ENCODE results near the gene GMDS.

GMDS gene

DNA sequence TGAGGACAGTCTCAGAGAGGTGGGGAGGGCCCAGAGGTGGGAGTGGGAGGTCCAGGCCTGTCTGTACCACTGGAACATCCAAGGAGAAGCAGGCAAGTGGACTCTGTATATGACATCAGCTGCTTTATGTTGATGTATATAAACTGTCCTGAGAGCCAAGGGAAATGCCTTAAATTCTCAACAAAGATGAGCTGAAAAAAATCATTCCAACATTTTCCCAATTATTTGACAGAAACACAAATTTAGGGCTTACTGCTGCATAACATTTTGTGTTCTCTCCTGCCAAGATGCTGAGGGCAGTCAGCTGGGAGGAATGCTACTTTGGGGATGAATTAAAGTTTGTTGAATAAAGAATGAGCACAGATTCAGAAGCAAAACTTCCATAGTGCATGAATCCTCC lies 582.9 kb downstream of the GMDS start:
- POLR2A ChIA-PET = no interaction called here
- peaks cover 0 to 8% (median 0%) of the 10 kb centered on the region in 5 experiments for H3K9me3 ChIP-seq (ENCODE audit: control extremely low read depth in 1 of 5, control insufficient read depth in 4 of 5, insufficient read depth in 2 of 5, low read depth in 1 of 5, low read length in 4 of 5)
- H3K36me3 ChIP-seq (ENCODE audit: control insufficient read depth in 4 of 4, insufficient read depth in 4 of 4, low read length in 3 of 4) = peaks cover 0 to 4% (median 0%) of the 10 kb centered on the region in 4 experiments
- H3K27ac ChIP-seq (ENCODE audit: insufficient read depth in 1 of 2, low read depth in 1 of 2, low read length in 2 of 2, poor library complexity in 1 of 2, severe bottlenecking in 2 of 2) = no peak overlapping the region
- CTCF ChIA-PET = interaction anchor here (1.3 kb wide), 1 partner anchor 9 kb away, joined by 3 read pairs; no protein-coding TSS in a partner anchor
- peaks cover 0 to 12% (median 4%) of the 10 kb centered on the region in 4 experiments for H3K4me1 ChIP-seq (ENCODE audit: control extremely low read depth in 1 of 4, control insufficient read depth in 4 of 4, insufficient read depth in 4 of 4, low read length in 3 of 4)
- H3K27me3 ChIP-seq (replicated peaks in 2 of 5; ENCODE audit: control insufficient read depth in 4 of 5, insufficient read depth in 5 of 5, low read length in 4 of 5) = no peaks in the 10 kb centered on the region
- DNase-seq = no peak
- no peak overlapping the region for H3K4me3 ChIP-seq (ENCODE audit: control insufficient read depth in 1 of 7, extremely low read depth in 1 of 7, insufficient read depth in 4 of 7, low read depth in 2 of 7, low read length in 6 of 7)

DNA sequence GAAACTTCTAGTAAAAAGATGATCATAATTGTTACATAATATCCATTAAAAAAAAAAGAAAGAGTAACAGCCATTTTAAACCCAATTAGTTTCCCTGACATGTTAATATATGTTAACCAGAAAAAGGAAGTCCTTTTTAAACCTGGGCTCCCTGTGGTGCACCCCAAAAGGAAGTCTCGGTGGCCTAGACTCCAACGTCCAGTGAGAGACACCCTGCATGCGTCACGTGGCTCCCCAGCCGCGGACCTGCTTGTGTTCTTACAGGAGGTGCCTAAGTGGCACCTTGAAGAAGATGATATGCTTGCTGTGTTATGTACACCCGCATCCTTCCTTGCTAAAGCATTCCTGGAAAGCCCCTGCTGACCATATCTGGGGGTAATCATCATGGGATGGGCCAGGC lies 585.6 kb downstream of the GMDS start:
- Histone ChIP-seq H3K4me1 (ENCODE audit: control extremely low read depth in 1 of 4, control insufficient read depth in 4 of 4, insufficient read depth in 4 of 4, low read length in 3 of 4) (peaks cover 0 to 8% (median 4%) of the 10 kb centered on the region in 4 experiments), H3K9me3 (ENCODE audit: control extremely low read depth in 1 of 5, control insufficient read depth in 4 of 5, insufficient read depth in 2 of 5, low read depth in 1 of 5, low read length in 4 of 5) (peaks cover 0 to 8% (median 0%) of the 10 kb centered on the region in 5 experiments), H3K36me3 (ENCODE audit: control insufficient read depth in 4 of 4, insufficient read depth in 4 of 4, low read length in 3 of 4) (peaks cover 0 to 4% (median 0%) of the 10 kb centered on the region in 4 experiments), H3K27me3 (replicated peaks in 2 of 5; ENCODE audit: control insufficient read depth in 4 of 5, insufficient read depth in 5 of 5, low read length in 4 of 5) (no peaks in the 10 kb centered on the region), H3K4me3 (ENCODE audit: control insufficient read depth in 1 of 7, extremely low read depth in 1 of 7, insufficient read depth in 4 of 7, low read depth in 2 of 7, low read length in 6 of 7) (no peak overlapping the region), H3K27ac (ENCODE audit: insufficient read depth in 1 of 2, low read depth in 1 of 2, low read length in 2 of 2, poor library complexity in 1 of 2, severe bottlenecking in 2 of 2) (no peak overlapping the region)
- ChIA-PET POLR2A (no interaction called here), CTCF (interaction anchor here (0.9 kb wide), 1 partner anchor 136 kb away, joined by 3 read pairs; no protein-coding TSS in a partner anchor)
- WGBS (ENCODE audit: insufficient coverage) = 0% methylated on average over 2 of the region's 7 CpGs
- DNase-seq = peak; percentile 5 to 70 (median 58)

DNA sequence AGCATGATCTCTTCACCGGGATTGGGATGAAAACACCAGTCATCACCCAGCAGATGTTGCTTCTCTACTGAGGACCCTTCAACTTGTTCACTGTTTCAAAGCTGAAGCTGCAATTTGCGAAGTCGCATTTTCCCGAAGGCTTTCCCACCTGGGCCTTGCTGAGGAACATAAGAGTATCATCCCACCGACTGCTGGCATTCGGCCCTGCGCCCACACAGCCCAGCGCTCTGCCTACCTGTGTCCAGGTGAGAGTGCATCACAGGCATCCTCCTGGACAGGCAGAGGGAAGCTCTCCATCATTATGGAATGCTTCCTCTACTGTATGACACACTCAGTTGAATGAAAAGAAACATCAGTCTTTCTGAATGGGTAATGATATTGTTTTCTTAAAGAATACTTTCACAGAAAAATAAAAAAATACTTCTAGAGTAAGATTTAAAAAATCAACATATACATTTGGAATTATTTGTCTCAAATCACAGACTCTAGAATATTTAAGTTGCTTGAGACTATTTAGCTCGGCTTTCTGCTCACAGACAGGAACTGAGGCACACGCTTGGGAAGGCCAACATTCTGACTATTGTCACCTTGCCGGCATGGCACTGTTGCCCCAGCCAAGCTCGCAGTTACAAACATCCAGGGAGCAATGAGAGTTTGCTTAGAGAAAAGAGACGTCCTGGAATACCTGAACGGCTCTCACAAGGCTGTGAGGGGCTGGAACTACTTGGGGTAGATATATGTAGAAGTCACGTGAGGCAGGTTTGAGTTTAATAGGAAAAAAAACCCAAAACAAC lies 587.0 kb downstream of the GMDS start:
- no peak for DNase-seq

DNA sequence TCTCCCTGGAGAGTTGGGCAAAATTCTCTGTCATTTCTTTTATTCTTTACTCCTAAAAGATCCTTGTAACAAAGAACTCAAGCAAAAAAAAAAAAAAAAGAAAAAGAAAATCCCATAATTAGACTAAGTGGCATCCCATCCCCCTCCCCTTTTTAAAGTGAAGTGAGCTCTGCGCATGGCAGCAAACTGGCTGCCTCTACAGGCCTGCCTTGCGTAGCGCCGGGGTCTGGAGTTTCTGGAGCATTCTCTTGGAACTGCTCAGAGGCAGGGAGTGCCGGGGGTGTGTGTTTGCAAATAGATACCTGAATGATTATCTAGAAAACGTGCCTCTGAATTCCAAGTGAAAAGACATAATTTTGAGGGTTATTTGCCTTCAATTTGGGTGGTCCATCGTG lies 587.6 kb downstream of the GMDS start:
- Histone ChIP-seq H3K4me3 (ENCODE audit: control insufficient read depth in 1 of 7, extremely low read depth in 1 of 7, insufficient read depth in 4 of 7, low read depth in 2 of 7, low read length in 6 of 7) (no peak overlapping the region), H3K36me3 (ENCODE audit: control insufficient read depth in 4 of 4, insufficient read depth in 4 of 4, low read length in 3 of 4) (peaks cover 0 to 4% (median 0%) of the 10 kb centered on the region in 4 experiments), H3K9me3 (ENCODE audit: control extremely low read depth in 1 of 5, control insufficient read depth in 4 of 5, insufficient read depth in 2 of 5, low read depth in 1 of 5, low read length in 4 of 5) (peaks cover 0 to 8% (median 0%) of the 10 kb centered on the region in 5 experiments), H3K27ac (ENCODE audit: insufficient read depth in 1 of 2, low read depth in 1 of 2, low read length in 2 of 2, poor library complexity in 1 of 2, severe bottlenecking in 2 of 2) (no peak overlapping the region), H3K4me1 (ENCODE audit: control extremely low read depth in 1 of 4, control insufficient read depth in 4 of 4, insufficient read depth in 4 of 4, low read length in 3 of 4) (peaks cover 0 to 8% (median 4%) of the 10 kb centered on the region in 4 experiments), H3K27me3 (replicated peaks in 2 of 5; ENCODE audit: control insufficient read depth in 4 of 5, insufficient read depth in 5 of 5, low read length in 4 of 5) (no peaks in the 10 kb centered on the region)
- ChIA-PET POLR2A (no interaction called here), CTCF (no interaction called here)
- WGBS (ENCODE audit: insufficient coverage) = 95% methylated on average over 6 of the region's 7 CpGs
- no peak for DNase-seq

More for the DNA sequence above, 587.0 kb downstream of the GMDS start:
- POLR2A ChIA-PET = no interaction called here
- 97% methylated on average over 13 of the region's 15 CpGs for WGBS (ENCODE audit: insufficient coverage)
- Histone ChIP-seq H3K27ac (ENCODE audit: insufficient read depth in 1 of 2, low read depth in 1 of 2, low read length in 2 of 2, poor library complexity in 1 of 2, severe bottlenecking in 2 of 2) (no peak overlapping the region), H3K4me1 (ENCODE audit: control extremely low read depth in 1 of 4, control insufficient read depth in 4 of 4, insufficient read depth in 4 of 4, low read length in 3 of 4) (peaks cover 0 to 8% (median 4%) of the 10 kb centered on the region in 4 experiments), H3K36me3 (ENCODE audit: control insufficient read depth in 4 of 4, insufficient read depth in 4 of 4, low read length in 3 of 4) (peaks cover 0 to 4% (median 0%) of the 10 kb centered on the region in 4 experiments), H3K27me3 (replicated peaks in 2 of 5; ENCODE audit: control insufficient read depth in 4 of 5, insufficient read depth in 5 of 5, low read length in 4 of 5) (no peaks in the 10 kb centered on the region), H3K9me3 (ENCODE audit: control extremely low read depth in 1 of 5, control insufficient read depth in 4 of 5, insufficient read depth in 2 of 5, low read depth in 1 of 5, low read length in 4 of 5) (peaks cover 0 to 8% (median 0%) of the 10 kb centered on the region in 5 experiments), H3K4me3 (ENCODE audit: control insufficient read depth in 1 of 7, extremely low read depth in 1 of 7, insufficient read depth in 4 of 7, low read depth in 2 of 7, low read length in 6 of 7) (no peak overlapping the region)
- CTCF ChIA-PET = no interaction called here

DNA sequence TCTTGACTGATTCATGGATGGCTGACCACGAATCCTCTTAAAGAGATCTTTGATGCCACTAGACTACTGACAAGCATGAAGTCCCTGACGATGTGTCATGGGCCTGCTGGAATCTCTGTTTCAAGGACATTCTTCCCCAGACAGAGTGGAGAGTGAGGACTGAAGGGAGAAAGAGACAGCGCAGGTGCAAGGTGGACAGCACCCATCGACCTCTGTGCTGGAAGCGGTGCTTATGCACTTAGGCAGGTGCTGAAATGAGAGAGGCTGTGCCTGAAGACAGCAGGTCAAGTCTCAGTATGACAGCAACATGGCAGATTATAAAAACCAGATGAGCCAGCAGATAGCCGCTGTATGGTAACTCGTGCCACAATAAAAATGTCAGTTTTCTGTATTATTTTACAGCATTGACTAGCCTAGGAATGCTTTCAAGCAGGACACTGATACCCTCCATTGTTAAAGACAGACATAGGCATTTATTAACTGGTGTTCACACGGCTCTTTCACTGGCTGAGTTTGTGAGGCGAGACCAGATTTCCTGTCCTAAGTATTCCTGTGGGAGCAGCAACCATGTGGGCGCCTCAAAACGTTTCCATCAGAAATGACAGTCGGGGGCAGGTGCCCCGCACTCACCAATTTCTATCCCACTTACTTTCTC lies 588.2 kb downstream of the GMDS start:
- ChIA-PET POLR2A (no interaction called here), CTCF (no interaction called here)
- no peak for DNase-seq
- Histone ChIP-seq H3K27ac (ENCODE audit: insufficient read depth in 1 of 2, low read depth in 1 of 2, low read length in 2 of 2, poor library complexity in 1 of 2, severe bottlenecking in 2 of 2) (no peak overlapping the region), H3K36me3 (ENCODE audit: control insufficient read depth in 4 of 4, insufficient read depth in 4 of 4, low read length in 3 of 4) (peaks cover 0 to 4% (median 0%) of the 10 kb centered on the region in 4 experiments), H3K4me3 (ENCODE audit: control insufficient read depth in 1 of 7, extremely low read depth in 1 of 7, insufficient read depth in 4 of 7, low read depth in 2 of 7, low read length in 6 of 7) (no peak overlapping the region), H3K27me3 (replicated peaks in 2 of 5; ENCODE audit: control insufficient read depth in 4 of 5, insufficient read depth in 5 of 5, low read length in 4 of 5) (no peaks in the 10 kb centered on the region), H3K9me3 (ENCODE audit: control extremely low read depth in 1 of 5, control insufficient read depth in 4 of 5, insufficient read depth in 2 of 5, low read depth in 1 of 5, low read length in 4 of 5) (peaks cover 0 to 8% (median 0%) of the 10 kb centered on the region in 5 experiments), H3K4me1 (ENCODE audit: control extremely low read depth in 1 of 4, control insufficient read depth in 4 of 4, insufficient read depth in 4 of 4, low read length in 3 of 4) (peaks cover 0 to 8% (median 4%) of the 10 kb centered on the region in 4 experiments)
- 91% methylated on average over 9 of the region's 13 CpGs for WGBS (ENCODE audit: insufficient coverage)

DNA sequence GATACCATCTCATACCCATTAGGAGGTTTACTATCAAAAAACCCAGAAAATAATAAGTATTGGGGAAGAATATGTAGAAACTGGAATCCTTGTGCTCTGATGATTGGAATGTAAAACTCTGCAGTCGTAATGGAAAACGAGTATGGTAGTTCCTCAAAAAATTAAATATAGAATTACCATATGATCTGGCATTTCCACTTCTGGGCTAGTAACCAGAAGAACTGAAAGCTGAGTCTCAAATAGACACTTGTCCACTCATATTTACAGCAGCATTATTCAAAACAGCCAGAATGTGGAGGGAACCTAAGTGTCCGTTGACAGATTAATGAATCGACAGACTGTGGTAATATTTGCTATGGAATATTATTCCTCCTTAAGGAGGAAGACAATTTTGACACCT lies 591.4 kb downstream of the GMDS start:
- no peaks in the 10 kb centered on the region for H3K27me3 ChIP-seq (replicated peaks in 2 of 5; ENCODE audit: control insufficient read depth in 4 of 5, insufficient read depth in 5 of 5, low read length in 4 of 5)
- WGBS (ENCODE audit: insufficient coverage) = 100% methylated on average over 1 of the region's 4 CpGs
- no peaks in the 10 kb centered on the region for H3K36me3 ChIP-seq (ENCODE audit: control insufficient read depth in 4 of 4, insufficient read depth in 4 of 4, low read length in 3 of 4)
- POLR2A ChIA-PET = no interaction called here
- no peak overlapping the region for H3K27ac ChIP-seq (ENCODE audit: insufficient read depth in 1 of 2, low read depth in 1 of 2, low read length in 2 of 2, poor library complexity in 1 of 2, severe bottlenecking in 2 of 2)
- H3K4me3 ChIP-seq (ENCODE audit: control insufficient read depth in 1 of 7, extremely low read depth in 1 of 7, insufficient read depth in 4 of 7, low read depth in 2 of 7, low read length in 6 of 7) = no peak overlapping the region
- H3K9me3 ChIP-seq (ENCODE audit: control extremely low read depth in 1 of 5, control insufficient read depth in 4 of 5, insufficient read depth in 2 of 5, low read depth in 1 of 5, low read length in 4 of 5) = no peaks in the 10 kb centered on the region
- DNase-seq = no peak
- H3K4me1 ChIP-seq (ENCODE audit: control extremely low read depth in 1 of 4, control insufficient read depth in 4 of 4, insufficient read depth in 4 of 4, low read length in 3 of 4) = no peaks in the 10 kb centered on the region
- CTCF ChIA-PET = no interaction called here

DNA sequence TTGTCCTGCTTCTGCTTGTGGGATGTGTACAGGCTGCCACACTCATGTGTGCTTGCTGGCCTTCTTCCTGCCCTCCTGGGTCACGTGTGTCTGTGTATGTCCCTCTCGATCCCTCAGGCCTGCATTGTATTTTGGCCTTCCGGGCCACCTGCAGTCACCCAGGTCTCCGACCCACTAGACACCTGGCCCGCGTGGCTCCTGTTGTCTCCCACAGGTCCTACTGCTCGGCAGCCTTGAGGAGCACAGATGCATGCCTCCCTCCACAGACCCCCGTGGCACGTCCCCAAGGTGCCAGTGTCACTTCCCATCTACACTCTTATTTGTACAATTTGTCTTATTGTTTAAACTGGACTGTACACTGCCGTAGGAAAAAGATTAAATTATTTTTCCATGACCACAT lies 592.6 kb downstream of the GMDS start:
- ChIA-PET CTCF (interaction anchor here (0.9 kb wide), 1 partner anchor 9 kb away, joined by 3 read pairs; no protein-coding TSS in a partner anchor), POLR2A (no interaction called here)
- DNase-seq = no peak
- 100% methylated on average over 9 of the region's 10 CpGs for WGBS (ENCODE audit: insufficient coverage)
- H3K27ac ChIP-seq (ENCODE audit: insufficient read depth in 1 of 2, low read depth in 1 of 2, low read length in 2 of 2, poor library complexity in 1 of 2, severe bottlenecking in 2 of 2) = no peak overlapping the region
- H3K36me3 ChIP-seq (ENCODE audit: control insufficient read depth in 4 of 4, insufficient read depth in 4 of 4, low read length in 3 of 4) = no peaks in the 10 kb centered on the region
- no peaks in the 10 kb centered on the region for H3K9me3 ChIP-seq (ENCODE audit: control extremely low read depth in 1 of 5, control insufficient read depth in 4 of 5, insufficient read depth in 2 of 5, low read depth in 1 of 5, low read length in 4 of 5)
- H3K27me3 ChIP-seq (replicated peaks in 2 of 5; ENCODE audit: control insufficient read depth in 4 of 5, insufficient read depth in 5 of 5, low read length in 4 of 5) = no peaks in the 10 kb centered on the region
- H3K4me1 ChIP-seq (ENCODE audit: control extremely low read depth in 1 of 4, control insufficient read depth in 4 of 4, insufficient read depth in 4 of 4, low read length in 3 of 4) = no peaks in the 10 kb centered on the region
- H3K4me3 ChIP-seq (ENCODE audit: control insufficient read depth in 1 of 7, extremely low read depth in 1 of 7, insufficient read depth in 4 of 7, low read depth in 2 of 7, low read length in 6 of 7) = no peak overlapping the region

Measured in common myeloid progenitor, CD34-positive (primary cell).